ENCODE results near the gene BPIFA2.

DNA sequence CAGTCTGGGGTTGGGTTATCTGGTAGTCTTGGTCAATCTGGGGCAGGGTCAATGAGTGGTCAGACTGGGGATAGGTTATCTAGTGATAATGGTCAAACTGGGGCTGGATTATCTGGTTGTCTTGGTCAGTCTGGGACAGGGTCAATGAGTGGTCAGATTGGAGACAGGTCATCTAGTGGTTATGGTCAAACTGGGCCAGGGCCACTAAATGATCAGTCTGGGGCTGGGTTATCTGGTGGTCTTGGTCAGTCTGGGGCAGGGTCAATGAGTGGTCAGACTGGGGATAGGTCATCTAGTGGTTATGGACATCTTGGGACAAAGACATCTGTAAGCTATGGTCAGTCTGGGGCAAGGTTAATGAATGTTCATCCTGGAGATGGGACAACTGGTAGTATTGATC, 28.5 kb upstream of the BPIFA2 start:
- TF ChIP-seq, protein P1, sequence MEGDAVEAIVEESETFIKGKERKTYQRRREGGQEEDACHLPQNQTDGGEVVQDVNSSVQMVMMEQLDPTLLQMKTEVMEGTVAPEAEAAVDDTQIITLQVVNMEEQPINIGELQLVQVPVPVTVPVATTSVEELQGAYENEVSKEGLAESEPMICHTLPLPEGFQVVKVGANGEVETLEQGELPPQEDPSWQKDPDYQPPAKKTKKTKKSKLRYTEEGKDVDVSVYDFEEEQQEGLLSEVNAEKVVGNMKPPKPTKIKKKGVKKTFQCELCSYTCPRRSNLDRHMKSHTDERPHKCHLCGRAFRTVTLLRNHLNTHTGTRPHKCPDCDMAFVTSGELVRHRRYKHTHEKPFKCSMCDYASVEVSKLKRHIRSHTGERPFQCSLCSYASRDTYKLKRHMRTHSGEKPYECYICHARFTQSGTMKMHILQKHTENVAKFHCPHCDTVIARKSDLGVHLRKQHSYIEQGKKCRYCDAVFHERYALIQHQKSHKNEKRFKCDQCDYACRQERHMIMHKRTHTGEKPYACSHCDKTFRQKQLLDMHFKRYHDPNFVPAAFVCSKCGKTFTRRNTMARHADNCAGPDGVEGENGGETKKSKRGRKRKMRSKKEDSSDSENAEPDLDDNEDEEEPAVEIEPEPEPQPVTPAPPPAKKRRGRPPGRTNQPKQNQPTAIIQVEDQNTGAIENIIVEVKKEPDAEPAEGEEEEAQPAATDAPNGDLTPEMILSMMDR (IDR thresholded peaks at IDR 0.05), result no peak
- TF ChIP-seq POLR2AphosphoS5 (IDR thresholded peaks at IDR 0.05; ENCODE audit: insufficient read depth in 1 of 2, low read depth in 1 of 2), result no peak
